Measurements from ENCODE around the gene CARS1. TPM values are rescaled to one million over a fixed set of nuclear protein-coding genes. Genes with fewer than 3 reads are reported as not detected.

Gene CARS1
- total RNA-seq, 1 donor = 106 TPM

DNA sequence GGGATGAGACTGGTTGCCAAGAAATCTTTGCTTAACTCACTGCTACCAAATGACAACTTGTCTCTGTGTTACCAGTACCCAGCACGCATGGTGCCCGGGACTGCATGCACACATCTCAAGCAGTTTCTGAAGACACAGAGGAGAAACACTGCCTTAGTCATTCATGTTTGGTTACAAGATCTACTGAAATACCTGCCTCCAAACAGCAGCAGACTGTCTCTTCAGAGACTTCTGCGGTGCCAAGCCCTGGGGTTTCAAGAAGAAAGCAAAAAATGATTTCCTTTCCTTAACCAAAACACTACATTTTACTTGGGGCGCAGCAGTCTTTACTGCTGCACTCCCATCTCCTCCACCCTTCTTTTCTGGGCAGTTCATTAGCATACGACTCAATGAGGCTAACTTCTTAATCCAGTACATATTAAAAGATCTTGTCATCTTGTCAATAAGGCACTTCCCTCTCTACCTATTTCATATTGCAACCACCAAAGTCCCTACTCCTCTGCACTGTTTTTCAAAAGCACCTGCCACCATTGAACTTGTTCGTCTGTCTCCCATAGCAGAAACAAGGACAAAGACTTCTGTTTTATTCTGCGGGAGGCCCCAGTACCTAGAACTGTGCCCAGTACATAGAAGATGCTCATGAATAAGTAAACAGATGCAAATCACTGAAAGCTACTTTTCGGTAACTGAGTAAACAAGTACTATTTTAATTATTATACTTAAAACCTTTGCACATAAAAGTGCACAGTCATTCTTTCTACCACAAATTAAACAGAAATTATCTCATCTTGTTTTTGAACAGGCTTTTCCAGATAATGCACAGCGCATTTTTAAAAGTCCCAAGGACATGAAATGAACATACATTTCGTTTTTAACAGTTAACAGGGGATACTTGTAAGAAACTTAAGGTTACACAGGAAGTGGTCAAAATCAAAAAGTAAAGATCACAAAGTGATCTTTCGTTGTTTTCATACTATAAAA is 69.1 kb downstream of the CARS1 start:
- H3K9me3 ChIP-seq (ENCODE audit: low read depth, low read length) = no peaks in the 10 kb centered on the region
- H3K36me3 ChIP-seq (ENCODE audit: insufficient read depth, low read length) = no peaks in the 10 kb centered on the region
- peak overlapping the region; percentile 98 for H3K4me3 ChIP-seq (ENCODE audit: insufficient read depth, low read length)
- H3K4me1 ChIP-seq (ENCODE audit: insufficient read depth, low read length) = peaks cover 33% of the 10 kb centered on the region
- peaks cover 86% of the 10 kb centered on the region for H3K79me2 ChIP-seq (ENCODE audit: insufficient read depth, low read length)
- TF ChIP-seq, protein P1, sequence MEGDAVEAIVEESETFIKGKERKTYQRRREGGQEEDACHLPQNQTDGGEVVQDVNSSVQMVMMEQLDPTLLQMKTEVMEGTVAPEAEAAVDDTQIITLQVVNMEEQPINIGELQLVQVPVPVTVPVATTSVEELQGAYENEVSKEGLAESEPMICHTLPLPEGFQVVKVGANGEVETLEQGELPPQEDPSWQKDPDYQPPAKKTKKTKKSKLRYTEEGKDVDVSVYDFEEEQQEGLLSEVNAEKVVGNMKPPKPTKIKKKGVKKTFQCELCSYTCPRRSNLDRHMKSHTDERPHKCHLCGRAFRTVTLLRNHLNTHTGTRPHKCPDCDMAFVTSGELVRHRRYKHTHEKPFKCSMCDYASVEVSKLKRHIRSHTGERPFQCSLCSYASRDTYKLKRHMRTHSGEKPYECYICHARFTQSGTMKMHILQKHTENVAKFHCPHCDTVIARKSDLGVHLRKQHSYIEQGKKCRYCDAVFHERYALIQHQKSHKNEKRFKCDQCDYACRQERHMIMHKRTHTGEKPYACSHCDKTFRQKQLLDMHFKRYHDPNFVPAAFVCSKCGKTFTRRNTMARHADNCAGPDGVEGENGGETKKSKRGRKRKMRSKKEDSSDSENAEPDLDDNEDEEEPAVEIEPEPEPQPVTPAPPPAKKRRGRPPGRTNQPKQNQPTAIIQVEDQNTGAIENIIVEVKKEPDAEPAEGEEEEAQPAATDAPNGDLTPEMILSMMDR (IDR thresholded peaks at IDR 0.05; ENCODE audit: extremely low read depth, low read depth, low read length) = no peak
- peak overlapping the region; percentile 82 for H3K4me2 ChIP-seq (ENCODE audit: insufficient read depth, low read length)
- peak overlapping the region; percentile 48 for H2AFZ ChIP-seq (ENCODE audit: low read length)
- no peaks in the 10 kb centered on the region for H3K27me3 ChIP-seq (ENCODE audit: insufficient read depth, low read length)
- DNase-seq (ENCODE audit: insufficient read length, low spot score, missing footprints) = no peak
- peak overlapping the region; percentile 52 for H3K27ac ChIP-seq (ENCODE audit: low read depth, low read length)
- peaks cover 18% of the 10 kb centered on the region for H4K20me1 ChIP-seq (ENCODE audit: insufficient read depth, low read length)

DNA sequence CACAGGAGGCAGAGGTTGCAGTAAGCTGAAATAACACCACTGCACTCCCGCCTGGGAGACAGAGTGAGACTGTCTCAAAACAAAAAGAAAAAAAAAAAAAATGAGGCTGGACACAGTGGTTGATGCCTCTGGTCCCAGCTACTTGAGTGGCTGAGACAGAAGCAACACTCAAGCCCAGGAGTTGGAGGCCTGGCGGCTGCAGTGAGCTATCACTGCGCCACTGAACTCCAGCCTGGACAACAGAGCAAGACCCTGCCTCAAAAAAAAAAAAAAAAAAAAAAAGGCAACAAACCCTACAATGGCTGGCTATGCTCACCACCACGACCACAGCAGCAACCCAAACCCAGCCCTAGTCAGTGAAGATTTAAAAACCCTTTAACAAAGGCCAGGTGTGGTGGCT is 73.3 kb downstream of the CARS1 start:
- H3K4me2 ChIP-seq (ENCODE audit: insufficient read depth, low read length) = no peak overlapping the region
- no peak overlapping the region for H2AFZ ChIP-seq (ENCODE audit: low read length)
- no peaks in the 10 kb centered on the region for H3K27me3 ChIP-seq (ENCODE audit: insufficient read depth, low read length)
- peaks cover 5% of the 10 kb centered on the region for H3K36me3 ChIP-seq (ENCODE audit: insufficient read depth, low read length)
- H3K9me3 ChIP-seq (ENCODE audit: low read depth, low read length) = no peaks in the 10 kb centered on the region
- H3K4me1 ChIP-seq (ENCODE audit: insufficient read depth, low read length) = peaks cover 13% of the 10 kb centered on the region
- no peak for DNase-seq (ENCODE audit: insufficient read length, low spot score, missing footprints)
- peak overlapping the region; percentile 25 for H3K27ac ChIP-seq (ENCODE audit: low read depth, low read length)
- peaks cover 17% of the 10 kb centered on the region for H4K20me1 ChIP-seq (ENCODE audit: insufficient read depth, low read length)
- TF ChIP-seq, protein P1 (IDR thresholded peaks at IDR 0.05; ENCODE audit: extremely low read depth, low read depth, low read length) = no peak
- no peak overlapping the region for H3K4me3 ChIP-seq (ENCODE audit: insufficient read depth, low read length)
- peaks cover 98% of the 10 kb centered on the region for H3K79me2 ChIP-seq (ENCODE audit: insufficient read depth, low read length)

DNA sequence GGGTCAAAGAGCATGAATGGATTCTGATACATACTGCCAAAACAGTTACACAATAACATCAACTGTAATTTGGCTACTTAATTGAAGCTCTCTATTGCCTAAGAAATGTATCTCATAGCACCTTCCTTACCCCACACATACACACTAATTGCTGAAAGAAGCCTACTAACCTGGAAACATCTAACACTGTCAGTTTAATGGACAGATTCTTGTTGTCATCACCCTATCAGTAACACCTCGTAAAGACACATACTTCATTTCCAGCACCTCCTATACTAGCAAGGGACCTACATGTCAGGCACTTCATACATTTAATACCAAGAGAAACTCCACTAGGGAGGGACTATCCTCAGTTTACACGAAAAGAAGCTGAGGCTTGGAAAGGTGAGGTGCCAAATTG is 75.0 kb downstream of the CARS1 start:
- peaks cover 16% of the 10 kb centered on the region for H4K20me1 ChIP-seq (ENCODE audit: insufficient read depth, low read length)
- H3K4me1 ChIP-seq (ENCODE audit: insufficient read depth, low read length) = no peaks in the 10 kb centered on the region
- TF ChIP-seq, protein P1 (IDR thresholded peaks at IDR 0.05; ENCODE audit: extremely low read depth, low read depth, low read length) = no peak
- H3K4me2 ChIP-seq (ENCODE audit: insufficient read depth, low read length) = no peak overlapping the region
- DNase-seq (ENCODE audit: insufficient read length, low spot score, missing footprints) = no peak
- H3K36me3 ChIP-seq (ENCODE audit: insufficient read depth, low read length) = peaks cover 21% of the 10 kb centered on the region
- H3K4me3 ChIP-seq (ENCODE audit: insufficient read depth, low read length) = no peak overlapping the region
- H2AFZ ChIP-seq (ENCODE audit: low read length) = no peak overlapping the region
- H3K79me2 ChIP-seq (ENCODE audit: insufficient read depth, low read length) = peaks cover 98% of the 10 kb centered on the region
- H3K27ac ChIP-seq (ENCODE audit: low read depth, low read length) = no peak overlapping the region
- no peaks in the 10 kb centered on the region for H3K9me3 ChIP-seq (ENCODE audit: low read depth, low read length)
- H3K27me3 ChIP-seq (ENCODE audit: insufficient read depth, low read length) = no peaks in the 10 kb centered on the region

DNA sequence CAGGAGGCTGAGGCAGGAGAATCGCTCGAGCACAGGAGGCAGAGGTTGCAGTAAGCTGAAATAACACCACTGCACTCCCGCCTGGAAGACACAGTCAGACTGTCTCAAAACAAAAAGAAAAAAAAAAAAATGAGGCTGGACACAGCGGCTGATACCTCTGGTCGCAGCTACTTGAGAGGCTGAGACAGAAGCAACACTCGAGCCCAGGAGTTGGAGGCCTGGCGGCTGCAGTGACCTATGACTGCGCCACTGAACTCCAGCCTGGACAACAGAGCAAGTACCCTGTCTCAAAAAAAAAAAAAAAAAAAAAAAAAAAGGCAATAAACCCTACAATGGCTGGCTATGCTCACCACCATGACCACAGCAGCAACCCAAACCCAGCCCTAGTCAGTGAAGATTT is 76.1 kb downstream of the CARS1 start:
- DNase-seq (ENCODE audit: insufficient read length, low spot score, missing footprints) = no peak
- peaks cover 19% of the 10 kb centered on the region for H4K20me1 ChIP-seq (ENCODE audit: insufficient read depth, low read length)
- no peaks in the 10 kb centered on the region for H3K9me3 ChIP-seq (ENCODE audit: low read depth, low read length)
- no peak overlapping the region for H2AFZ ChIP-seq (ENCODE audit: low read length)
- H3K27ac ChIP-seq (ENCODE audit: low read depth, low read length) = no peak overlapping the region
- H3K4me3 ChIP-seq (ENCODE audit: insufficient read depth, low read length) = no peak overlapping the region
- peaks cover 32% of the 10 kb centered on the region for H3K36me3 ChIP-seq (ENCODE audit: insufficient read depth, low read length)
- H3K4me1 ChIP-seq (ENCODE audit: insufficient read depth, low read length) = no peaks in the 10 kb centered on the region
- no peaks in the 10 kb centered on the region for H3K27me3 ChIP-seq (ENCODE audit: insufficient read depth, low read length)
- TF ChIP-seq, protein P1 (IDR thresholded peaks at IDR 0.05; ENCODE audit: extremely low read depth, low read depth, low read length) = no peak
- H3K4me2 ChIP-seq (ENCODE audit: insufficient read depth, low read length) = no peak overlapping the region
- H3K79me2 ChIP-seq (ENCODE audit: insufficient read depth, low read length) = peaks cover 97% of the 10 kb centered on the region

All from osteoblast (primary cell).